Omental fat pad (tissue), 4 donors: ENCODE results near the gene STK33. TPM values are rescaled to one million over a fixed set of nuclear protein-coding genes. Genes with fewer than 3 reads are reported as not detected.

ENCODE experiments used
- ATAC-seq: fragments of 150-250 bp; one replicate; pipeline ENCODE4 v1.9.1; 2016; ENCODE audit warnings: mild to moderate bottlenecking, moderate library complexity; ENCODE audit not compliant: low FRiP score
- DNase-seq: peaks from one replicate; pipeline ENCODE4 v3.0.0-alpha.2; 2019; ENCODE audit warnings: low spot score
- total RNA-seq, 4 donors: library from RNA; depleted of rRNA; stranded (reverse); fragments of >200 nt; gene quantifications; one replicate each; pipeline ENCODE4 v1.1.0, GENCODE V29; 2016
- TF ChIP-seq, protein P1 (sequence below), 3 donors: fragments of 450-650 bp; IDR thresholded peaks; one replicate each; pipeline ENCODE4 v1.5.1; 2016 to 2017; ENCODE audit warnings: antibody characterized with exemption in 3 of 3, mild to moderate bottlenecking in 3 of 3, moderate library complexity in 2 of 3

Gene STK33
- total RNA-seq, 4 donors from 2014 or later: 0.96 to 3.2 (median 1.9) TPM

DNA sequence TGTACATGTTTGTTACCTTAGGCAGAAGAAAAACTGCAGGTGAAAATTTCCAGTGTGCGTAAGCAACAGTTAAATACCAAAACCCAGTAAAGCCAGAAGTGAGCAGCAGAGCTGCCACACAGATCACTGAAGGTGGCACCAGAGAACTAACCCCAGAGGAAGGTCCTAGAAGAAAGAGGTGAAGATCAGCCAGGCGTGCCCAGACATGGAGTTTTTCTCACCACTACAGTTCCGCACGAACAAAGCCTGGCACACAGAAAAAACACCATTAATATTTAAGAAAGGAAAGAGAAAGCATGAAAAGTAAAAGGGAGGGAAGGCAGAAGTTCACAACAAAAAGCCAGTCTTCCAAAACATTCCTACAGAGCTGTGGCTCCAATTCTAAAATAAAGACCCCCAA lies 60.7 kb downstream of the STK33 start:
- DNase-seq (no peak), ATAC-seq (no peak)

DNA sequence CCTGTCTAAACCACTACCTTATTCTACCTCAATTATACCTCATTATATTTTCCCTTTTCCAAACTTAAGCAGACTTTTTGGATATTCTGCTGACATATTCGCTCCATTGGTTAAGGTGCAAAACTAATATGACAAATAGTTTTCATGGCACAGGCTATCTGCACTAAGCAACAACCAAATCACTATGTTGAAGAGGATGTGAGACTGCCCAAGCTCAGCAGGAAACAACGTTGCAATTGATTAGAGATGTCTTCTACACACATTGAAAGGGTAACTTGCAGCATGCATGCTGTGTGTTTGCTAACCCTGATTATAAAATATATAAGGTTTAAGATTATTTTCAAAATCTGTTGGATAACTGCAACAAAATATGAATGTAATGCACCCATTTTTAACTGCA lies 61.6 kb downstream of the STK33 start:
- ATAC-seq (no peak), DNase-seq (no peak)
- TF ChIP-seq, protein P1, sequence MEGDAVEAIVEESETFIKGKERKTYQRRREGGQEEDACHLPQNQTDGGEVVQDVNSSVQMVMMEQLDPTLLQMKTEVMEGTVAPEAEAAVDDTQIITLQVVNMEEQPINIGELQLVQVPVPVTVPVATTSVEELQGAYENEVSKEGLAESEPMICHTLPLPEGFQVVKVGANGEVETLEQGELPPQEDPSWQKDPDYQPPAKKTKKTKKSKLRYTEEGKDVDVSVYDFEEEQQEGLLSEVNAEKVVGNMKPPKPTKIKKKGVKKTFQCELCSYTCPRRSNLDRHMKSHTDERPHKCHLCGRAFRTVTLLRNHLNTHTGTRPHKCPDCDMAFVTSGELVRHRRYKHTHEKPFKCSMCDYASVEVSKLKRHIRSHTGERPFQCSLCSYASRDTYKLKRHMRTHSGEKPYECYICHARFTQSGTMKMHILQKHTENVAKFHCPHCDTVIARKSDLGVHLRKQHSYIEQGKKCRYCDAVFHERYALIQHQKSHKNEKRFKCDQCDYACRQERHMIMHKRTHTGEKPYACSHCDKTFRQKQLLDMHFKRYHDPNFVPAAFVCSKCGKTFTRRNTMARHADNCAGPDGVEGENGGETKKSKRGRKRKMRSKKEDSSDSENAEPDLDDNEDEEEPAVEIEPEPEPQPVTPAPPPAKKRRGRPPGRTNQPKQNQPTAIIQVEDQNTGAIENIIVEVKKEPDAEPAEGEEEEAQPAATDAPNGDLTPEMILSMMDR (IDR thresholded peaks at IDR 0.05): no peak

More for the DNA sequence above, 60.7 kb downstream of the STK33 start:
- TF ChIP-seq, protein P1 (IDR thresholded peaks at IDR 0.05): no peak

DNA sequence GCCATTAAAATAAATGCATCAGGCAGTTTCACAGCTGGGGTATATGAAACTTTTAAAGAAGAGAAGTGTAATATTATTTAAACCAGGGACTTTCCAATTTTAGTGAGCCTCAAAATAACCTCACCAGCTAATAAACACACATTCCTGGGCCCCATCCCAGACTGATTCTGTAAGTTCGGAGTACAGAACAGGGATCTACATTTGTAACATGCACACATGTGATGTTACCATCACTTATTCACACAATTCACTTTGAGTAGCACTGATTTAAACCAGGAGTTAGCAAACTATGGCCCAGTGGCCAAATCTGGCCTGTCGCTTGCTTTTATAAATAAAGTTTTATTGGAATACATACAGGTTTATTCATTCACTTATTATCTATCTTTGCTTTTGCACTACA lies 62.0 kb downstream of the STK33 start:
- TF ChIP-seq, protein P1 (IDR thresholded peaks at IDR 0.05): no peak
- ATAC-seq: no peak
- DNase-seq: no peak

DNA sequence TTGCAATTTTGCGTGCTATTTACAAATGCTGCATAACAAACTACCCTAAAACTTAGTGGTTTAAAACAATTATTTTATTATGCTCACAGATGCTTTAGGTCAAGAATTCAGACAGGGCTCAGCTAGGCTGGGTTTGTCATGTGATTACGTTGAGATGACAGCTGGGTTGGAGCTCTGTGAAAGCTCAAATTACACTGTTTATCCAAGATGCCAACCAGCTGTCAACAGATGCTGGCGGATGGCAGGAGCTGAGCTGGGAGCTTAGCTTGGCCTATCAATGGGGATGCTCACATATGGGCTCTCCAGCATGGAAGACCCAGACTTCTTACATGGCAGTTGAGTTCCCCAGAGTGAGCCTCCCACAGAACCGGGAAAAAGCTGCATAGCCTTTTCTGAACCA lies 62.7 kb downstream of the STK33 start:
- TF ChIP-seq, protein P1 (IDR thresholded peaks at IDR 0.05): no peak
- DNase-seq (no peak), ATAC-seq (no peak)

DNA sequence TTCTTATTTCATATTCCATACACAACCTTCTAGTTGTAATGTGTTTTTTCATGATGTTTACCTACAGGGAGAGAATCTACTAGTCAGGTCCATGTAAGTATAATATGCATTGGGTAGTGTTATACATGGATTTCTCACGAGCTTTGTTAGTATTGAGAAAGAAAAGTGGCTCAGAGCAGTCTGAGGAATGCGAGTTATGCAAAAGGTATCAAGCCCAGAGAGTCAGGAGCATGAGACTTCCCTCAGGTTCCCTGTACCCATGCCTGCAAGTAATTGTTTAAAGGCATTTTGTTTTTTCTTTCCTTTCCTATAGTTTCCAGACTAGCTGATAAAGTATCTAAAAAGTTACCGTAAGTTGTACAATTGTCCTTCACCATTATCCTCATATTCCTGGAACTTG lies 66.1 kb downstream of the STK33 start:
- ATAC-seq: no peak
- DNase-seq: no peak
- TF ChIP-seq, protein P1 (IDR thresholded peaks at IDR 0.05): no peak

DNA sequence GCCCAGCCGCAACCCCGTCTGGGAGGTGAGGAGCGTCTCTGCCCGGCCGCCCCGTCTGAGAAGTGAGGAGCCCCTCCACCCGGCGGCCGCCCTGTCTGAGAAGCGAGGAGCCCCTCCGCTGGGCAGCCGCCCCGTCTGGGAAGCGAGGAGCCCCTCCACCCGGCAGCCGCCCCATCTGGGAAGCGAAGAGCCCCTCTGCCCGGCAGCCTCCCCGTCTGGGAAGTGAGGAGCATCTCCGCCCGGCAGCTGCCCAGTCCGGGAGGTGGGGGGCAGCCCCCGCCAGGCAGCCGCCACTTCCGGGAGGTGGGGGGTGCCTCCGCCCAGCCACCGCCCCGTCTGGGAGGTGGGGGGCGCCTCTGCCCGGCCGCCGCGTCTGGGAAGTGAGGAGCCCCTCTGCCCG lies 70.6 kb downstream of the STK33 start:
- no peak for ATAC-seq
- TF ChIP-seq, protein P1 (IDR thresholded peaks at IDR 0.05): no peak
- no peak for DNase-seq

DNA sequence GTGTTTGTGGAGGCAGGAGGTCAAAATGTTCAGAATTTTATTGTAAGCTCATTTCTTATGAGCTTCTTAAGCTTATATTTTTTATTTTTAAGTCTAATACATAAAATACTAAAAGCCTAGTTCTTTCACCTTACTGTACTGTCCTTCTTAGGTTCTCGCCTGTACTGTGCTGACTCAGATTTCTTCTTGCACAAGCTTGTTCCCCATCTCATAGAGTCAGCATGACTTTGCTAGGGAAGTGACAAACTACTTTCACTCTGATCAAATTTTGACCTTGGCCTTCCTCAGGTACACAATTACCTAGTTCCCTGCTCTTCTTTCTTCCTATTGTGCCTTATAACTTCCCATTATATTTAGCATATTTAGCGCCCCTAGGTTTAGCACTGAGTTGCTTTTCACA lies 81.5 kb downstream of the STK33 start:
- ATAC-seq: no peak
- TF ChIP-seq, protein P1 (IDR thresholded peaks at IDR 0.05): no peak
- DNase-seq: no peak
